GM18498 (cell line): ENCODE results near the gene TIMP4.

Source experiments
- ATAC-seq: cut with Tn5 transposase; IDR thresholded peaks from one replicate; pipeline ENCODE4 v1.9.1; 2021; ENCODE audit warnings: mild to moderate bottlenecking, moderate library complexity; ENCODE audit not compliant: unreplicated experiment

The TIMP4 gene

DNA sequence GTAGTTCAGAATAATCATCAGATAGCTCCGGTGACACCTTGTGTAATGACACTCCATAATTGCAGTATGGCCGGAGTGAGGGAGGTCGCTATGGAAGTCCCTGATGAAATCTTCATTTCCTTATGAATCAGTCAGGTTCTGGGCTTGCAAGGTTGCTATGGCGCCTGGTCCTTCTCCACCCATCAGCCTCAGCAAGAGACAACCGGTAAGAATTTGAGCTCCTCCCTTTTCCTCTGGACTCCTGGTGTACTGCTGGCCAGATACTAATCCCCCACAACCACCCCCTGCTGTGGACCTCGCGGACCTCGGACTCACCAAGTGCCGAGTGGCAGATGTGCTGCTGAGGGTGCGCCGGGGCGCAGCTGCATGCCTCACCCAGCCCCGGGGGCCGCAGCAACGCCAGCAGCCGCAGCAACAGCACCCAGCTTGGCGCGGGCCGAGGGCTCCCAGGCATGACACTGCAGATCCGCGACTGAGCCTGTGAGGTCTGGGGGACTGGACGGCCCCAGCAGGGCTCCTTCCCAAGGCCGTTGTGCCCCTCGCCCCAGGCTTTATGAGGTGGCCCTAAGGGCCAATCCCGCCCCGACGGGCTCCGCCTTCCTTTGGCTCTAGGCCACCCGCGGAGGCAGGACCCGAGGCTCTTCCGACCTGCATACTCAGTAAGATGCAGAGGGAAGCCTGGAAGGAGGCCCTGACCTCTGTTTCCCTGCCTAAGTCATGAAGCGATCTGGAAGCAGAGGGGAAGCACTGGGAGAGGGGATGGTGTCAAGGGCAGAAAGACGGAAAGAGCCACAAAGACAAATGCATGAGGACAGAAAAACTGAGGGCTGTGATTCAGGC, at the start of gene TIMP4:
TIMP4 (minus strand) TSS at position 526 of the 840 bp plus-strand sequence; CDS start at position 454, 72 bp downstream.
- no peak for ATAC-seq

- ATAC-seq: no peak
Measured at GRCh38 chr3:12205171-12205570, 46.5 kb upstream of the TIMP4 start.

GRCh38 chr3:12201813-12202212, 43.1 kb upstream of the TIMP4 start:
- ATAC-seq: no peak

GRCh38 chr3:12198301-12198700, 39.6 kb upstream of the TIMP4 start:
- ATAC-seq: no peak

DNA sequence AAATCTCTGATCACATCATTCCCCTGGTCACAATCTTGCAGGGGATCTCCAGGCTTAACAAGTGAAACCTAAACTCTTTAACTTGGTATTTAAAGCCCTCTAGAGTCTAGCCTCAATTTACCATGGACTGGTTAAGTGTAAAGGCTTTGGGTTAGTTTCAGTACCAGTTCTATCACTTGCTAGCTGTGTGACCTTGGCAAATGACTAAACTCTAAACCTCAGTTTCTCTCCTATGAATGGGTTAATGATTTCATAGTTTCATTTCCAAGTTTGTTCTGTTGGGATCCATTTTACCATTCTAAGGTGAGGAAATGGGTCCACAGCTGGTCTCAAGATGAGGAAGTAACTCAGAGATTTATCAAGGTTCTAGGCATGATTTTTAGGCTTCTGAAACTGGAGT, 38.8 kb upstream of the TIMP4 start:
- peak; percentile 49 for ATAC-seq

DNA sequence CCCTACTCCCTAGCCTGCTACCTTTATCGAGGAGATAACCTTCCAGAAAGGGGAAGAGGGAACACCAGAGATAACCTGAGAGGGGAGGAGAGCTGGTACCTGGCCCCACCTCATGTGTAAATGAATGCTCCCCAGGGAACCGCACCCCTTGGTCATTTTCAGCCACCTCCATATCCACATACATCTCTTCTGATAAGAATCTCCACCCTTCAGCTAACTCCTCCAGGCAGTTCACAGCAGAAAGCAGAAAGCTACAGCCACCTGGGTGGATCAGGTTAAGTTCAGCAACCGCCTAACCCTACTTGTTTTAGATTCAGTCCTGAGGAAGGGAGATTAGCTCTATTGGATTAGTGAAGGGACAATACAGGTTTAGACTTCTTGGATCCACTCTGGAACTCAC, 38.0 kb upstream of the TIMP4 start:
- no peak for ATAC-seq

- ATAC-seq: no peak
Measured at GRCh38 chr3:12195231-12195630, 36.5 kb upstream of the TIMP4 start.

- peak; percentile 60 for ATAC-seq
Measured at GRCh38 chr3:12194669-12195161, 36.0 kb upstream of the TIMP4 start.

DNA sequence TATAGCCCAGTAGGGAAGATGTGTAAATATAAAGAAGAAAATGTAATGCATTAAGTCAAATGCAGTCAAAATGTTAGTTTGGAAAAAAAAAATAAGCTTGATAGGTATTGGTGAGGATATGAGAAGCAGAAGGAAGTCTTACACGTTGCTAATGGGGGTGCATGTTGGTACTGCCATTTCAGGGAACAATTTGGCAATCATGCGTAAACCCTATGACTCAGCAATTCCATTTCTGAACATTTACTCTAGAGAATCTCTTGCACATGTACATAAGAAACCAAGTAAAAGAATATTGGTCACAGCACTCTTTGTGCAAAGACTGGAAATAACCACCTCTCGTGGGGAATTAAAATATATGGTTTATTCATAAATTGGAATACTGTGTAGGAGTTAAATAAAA, 35.5 kb upstream of the TIMP4 start:
- ATAC-seq: no peak

GRCh38 chr3:12193485-12194165, 34.9 kb upstream of the TIMP4 start:
- ATAC-seq: peak; percentile 47

DNA sequence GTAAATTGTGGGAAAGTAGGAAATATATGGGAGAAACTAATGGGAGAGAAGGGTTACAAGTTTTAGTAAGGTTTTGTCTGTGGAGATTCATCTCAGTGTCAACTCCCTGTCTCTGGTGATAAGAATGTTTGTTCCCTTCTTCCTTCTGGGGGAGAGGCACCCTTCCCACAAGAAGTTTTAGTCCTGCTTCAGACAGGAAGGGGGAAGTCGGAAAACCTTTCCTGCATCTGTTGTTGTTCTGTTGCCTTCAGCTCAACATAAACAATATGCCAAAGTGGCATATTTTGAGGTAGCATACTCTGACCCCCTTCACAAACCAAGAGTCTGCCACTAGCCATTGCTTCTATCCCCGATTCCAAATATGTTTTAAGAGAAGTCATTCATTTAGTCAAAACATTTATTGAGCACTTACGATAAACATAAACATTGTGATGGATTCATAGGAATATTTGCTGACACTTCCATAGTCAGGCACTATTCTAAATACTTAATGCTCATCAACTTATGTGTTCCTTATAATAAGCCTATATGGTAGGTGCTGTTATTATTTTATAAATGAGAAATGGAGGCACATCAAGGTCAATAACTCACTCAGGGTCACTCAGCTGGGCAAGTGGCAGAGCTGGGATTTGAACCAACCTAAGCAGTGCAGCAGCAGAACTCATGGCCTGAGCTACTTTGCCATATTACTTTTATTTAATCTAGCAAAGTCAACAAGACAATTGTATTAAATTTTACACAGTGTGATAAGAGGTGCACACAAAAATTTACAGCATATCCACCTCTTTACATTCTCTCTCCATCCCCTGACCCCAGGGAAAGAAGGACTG, 34.2 kb upstream of the TIMP4 start:
- ATAC-seq: no peak

DNA sequence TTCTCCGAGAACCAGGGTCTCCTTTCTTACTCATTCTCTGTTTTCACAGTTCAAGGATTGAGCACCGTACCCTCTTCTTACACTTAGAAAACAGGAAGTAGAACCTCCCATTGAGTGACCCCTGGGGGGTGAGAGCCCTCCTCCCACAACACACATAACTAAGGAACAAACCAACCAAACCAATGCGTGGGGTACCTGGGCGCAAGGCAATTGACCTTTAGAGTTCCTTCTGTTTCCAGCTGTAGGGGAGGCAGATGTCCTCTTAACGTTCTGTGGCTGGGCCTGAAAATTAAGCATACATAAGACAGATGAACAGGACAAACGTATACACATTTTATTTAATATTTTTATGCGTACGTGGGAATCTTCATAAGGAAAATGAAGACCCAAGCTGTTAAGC, 33.5 kb upstream of the TIMP4 start:
- no peak for ATAC-seq

- ATAC-seq: no peak
Measured at GRCh38 chr3:12191559-12191958, 32.8 kb upstream of the TIMP4 start.

DNA sequence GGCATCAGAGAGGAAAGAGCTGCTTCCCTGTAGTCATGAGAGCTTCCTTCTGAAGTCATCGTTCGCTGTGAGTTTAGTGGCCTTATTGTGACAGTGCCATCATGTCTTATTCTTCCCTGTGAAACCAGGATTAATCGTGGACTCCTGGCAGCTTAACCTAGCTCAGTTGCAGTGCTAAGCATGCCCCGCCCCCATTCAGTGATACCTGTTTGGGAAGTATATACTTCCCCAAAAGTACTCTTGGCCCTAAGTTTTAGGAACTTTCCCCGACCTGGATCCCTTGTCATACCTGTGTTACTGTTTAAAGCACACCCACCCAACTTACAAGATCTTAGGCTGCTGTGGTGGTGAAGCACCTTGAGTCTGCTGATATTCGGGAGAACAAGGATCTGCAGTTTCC, 32.1 kb upstream of the TIMP4 start:
- ATAC-seq: no peak

GRCh38 chr3:12190221-12190807, 31.6 kb upstream of the TIMP4 start:
- no peak for ATAC-seq

DNA sequence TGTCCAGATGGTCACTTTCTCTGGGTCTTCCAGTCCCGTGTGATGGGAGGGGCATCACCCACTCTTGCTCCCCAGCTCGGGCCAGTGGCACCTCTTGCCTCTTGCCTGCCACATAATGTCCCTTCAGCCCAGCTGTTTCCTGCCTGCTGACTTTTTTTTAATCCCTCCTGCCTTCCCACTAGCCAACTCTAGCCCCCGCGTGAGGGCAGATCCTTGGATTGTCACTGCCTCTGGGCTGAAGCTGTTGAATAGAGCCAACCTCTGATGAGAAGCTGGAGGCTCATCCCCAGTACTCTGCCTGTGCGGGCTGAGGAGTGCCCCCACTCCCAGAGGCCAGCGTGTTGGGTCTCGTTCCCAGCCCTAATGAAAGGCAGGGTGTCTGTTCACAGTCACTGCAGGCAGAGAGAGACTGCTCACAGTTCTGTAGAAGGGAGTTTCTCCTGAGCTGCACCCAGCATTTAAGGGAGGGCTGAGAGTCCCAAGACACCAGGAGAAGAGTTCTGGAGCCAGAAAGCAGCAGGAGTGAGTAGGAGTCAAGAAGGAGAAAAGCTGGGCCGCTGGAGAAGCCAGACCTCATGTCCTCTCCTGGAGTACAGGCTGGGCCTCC, 30.1 kb upstream of the TIMP4 start:
- ATAC-seq: no peak

DNA sequence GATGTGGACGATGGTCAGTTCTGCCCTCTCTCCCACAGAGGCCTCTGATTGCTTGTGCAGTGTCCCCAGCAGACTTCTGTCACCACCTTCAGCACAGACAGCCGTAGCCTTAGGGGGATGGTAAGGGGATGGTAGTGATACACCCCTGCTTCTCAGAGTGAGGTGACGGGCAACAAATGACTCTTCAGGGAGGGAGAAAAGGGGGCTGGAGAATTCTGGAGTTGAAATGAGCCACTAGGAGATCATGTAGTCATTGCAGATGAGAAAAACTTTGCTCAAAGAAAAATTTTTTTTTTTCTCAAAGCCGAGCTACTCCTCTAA, 29.6 kb upstream of the TIMP4 start:
- ATAC-seq: no peak

- peak; percentile 85 for ATAC-seq
Measured at GRCh38 chr3:12187448-12188327, 29.0 kb upstream of the TIMP4 start.

- ATAC-seq: no peak
Measured at GRCh38 chr3:12186515-12187286, 28.0 kb upstream of the TIMP4 start.
